NB4 (cell line): ENCODE data around the gene TNFSF8.

ENCODE experiments used
- TF ChIP-seq, protein P1 (sequence below): IDR thresholded peaks from one replicate; pipeline ENCODE4 v1.5.1; 2012; ENCODE audit warnings: low read depth, low read length
- TF ChIP-seq, protein P2 (sequence below): IDR thresholded peaks from 2 replicates; pipeline ENCODE4 v1.6.1; 2011; ENCODE audit warnings: low read depth, low read length

DNA sequence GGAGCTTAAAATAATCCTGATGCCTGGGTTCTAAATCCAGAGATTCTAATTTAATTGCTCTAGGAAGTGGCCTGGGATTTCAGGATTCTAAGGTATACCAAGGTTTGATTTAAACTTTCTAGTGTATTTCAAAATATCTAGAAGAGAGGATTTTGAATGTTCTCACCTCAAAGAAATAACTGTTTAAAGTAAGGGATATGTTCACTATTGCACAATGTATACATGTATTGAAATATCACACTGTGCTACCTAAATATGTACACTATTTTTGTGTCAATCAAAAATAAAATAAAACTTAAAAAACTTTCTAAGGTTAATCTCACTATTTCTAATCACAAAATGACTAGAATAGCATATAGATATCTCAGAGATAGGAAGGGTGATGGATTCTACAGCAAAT, 34.0 kb downstream of the TNFSF8 start:
- TF ChIP-seq, protein P1, sequence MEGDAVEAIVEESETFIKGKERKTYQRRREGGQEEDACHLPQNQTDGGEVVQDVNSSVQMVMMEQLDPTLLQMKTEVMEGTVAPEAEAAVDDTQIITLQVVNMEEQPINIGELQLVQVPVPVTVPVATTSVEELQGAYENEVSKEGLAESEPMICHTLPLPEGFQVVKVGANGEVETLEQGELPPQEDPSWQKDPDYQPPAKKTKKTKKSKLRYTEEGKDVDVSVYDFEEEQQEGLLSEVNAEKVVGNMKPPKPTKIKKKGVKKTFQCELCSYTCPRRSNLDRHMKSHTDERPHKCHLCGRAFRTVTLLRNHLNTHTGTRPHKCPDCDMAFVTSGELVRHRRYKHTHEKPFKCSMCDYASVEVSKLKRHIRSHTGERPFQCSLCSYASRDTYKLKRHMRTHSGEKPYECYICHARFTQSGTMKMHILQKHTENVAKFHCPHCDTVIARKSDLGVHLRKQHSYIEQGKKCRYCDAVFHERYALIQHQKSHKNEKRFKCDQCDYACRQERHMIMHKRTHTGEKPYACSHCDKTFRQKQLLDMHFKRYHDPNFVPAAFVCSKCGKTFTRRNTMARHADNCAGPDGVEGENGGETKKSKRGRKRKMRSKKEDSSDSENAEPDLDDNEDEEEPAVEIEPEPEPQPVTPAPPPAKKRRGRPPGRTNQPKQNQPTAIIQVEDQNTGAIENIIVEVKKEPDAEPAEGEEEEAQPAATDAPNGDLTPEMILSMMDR: no peak
- TF ChIP-seq, protein P2, sequence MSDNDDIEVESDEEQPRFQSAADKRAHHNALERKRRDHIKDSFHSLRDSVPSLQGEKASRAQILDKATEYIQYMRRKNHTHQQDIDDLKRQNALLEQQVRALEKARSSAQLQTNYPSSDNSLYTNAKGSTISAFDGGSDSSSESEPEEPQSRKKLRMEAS: no peak
